Ovary (tissue), 3 donors: Measurements from ENCODE around the gene CDK16.

Source experiments
- EP300 ChIP-seq: sonication (generic); formaldehyde crosslinking; IDR thresholded peaks from one replicate; pipeline ENCODE4 v1.6.1; 2017; ENCODE audit warnings: antibody characterized with exemption
- POLR2A ChIP-seq: fragments of 450-650 bp; IDR thresholded peaks from one replicate; pipeline ENCODE4 v1.6.1; 2017; ENCODE audit warnings: antibody characterized with exemption, mild to moderate bottlenecking, moderate library complexity
- TF ChIP-seq, protein P1 (sequence below), 3 donors: fragments of 450-650 bp in 2 of 3; fragments of 200-600 bp in 1 of 3; IDR thresholded peaks; one replicate each; pipeline versions ENCODE4 v1.5.1 to v1.8.0; 2016 to 2022; ENCODE audit warnings: antibody characterized with exemption in 3 of 3, mild to moderate bottlenecking in 1 of 3
- donor health status: DM: no; HTN: no; CAD: no.

DNA sequence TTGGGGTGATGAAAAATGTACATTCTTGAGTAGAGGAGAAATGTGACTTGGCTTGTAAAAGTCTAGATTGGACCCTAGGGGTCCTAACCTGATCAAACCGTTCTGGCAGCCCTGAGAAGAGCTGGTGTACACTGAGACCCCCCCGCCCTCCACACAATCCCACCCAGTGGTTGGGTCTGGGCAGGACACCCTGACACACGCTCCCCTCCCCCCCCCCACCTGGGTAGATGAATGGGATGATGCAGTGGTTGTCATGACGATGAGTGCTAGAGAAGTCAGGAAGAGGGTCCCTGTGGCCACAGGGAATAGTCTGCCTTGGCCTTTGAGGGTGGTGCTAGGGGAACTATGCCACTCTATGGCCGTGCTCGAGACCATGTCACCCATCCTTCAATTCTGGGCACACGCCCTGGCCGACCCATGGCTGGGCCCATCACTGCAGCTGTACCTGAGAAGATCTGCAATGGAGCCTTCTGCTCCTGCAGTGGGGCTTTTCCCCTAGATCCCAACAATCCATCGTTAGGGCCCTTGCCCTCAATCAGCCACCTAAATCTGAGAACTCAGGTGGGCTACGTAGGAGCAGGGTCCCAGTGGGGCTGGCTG lies 4.4 kb downstream of the CDK16 start:
- TF ChIP-seq, protein P1, sequence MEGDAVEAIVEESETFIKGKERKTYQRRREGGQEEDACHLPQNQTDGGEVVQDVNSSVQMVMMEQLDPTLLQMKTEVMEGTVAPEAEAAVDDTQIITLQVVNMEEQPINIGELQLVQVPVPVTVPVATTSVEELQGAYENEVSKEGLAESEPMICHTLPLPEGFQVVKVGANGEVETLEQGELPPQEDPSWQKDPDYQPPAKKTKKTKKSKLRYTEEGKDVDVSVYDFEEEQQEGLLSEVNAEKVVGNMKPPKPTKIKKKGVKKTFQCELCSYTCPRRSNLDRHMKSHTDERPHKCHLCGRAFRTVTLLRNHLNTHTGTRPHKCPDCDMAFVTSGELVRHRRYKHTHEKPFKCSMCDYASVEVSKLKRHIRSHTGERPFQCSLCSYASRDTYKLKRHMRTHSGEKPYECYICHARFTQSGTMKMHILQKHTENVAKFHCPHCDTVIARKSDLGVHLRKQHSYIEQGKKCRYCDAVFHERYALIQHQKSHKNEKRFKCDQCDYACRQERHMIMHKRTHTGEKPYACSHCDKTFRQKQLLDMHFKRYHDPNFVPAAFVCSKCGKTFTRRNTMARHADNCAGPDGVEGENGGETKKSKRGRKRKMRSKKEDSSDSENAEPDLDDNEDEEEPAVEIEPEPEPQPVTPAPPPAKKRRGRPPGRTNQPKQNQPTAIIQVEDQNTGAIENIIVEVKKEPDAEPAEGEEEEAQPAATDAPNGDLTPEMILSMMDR (IDR thresholded peaks at IDR 0.05), result no peak
- no peak for TF ChIP-seq POLR2A
- TF ChIP-seq EP300, result no peak
